H9 (cell line): Measurements from ENCODE around the gene TLN1. TPM values are rescaled to one million over a fixed set of nuclear protein-coding genes. Genes with fewer than 3 reads are reported as not detected.

Experiments used
- DNase-seq: peaks from one replicate; pipeline ENCODE4 v3.0.0-alpha.2; 2017
- H2AFZ ChIP-seq: one replicate; pipeline ENCODE4 v1.6.1; 2013; ENCODE audit warnings: mild to moderate bottlenecking, low read length, control low read depth, moderate library complexity
- H2AK5ac ChIP-seq: 2 replicates; pipeline ENCODE4 v1.6.1; 2013; ENCODE audit warnings: low read length, control low read depth, mixed read lengths; ENCODE audit not compliant: insufficient read length
- H2BK120ac ChIP-seq: one replicate; pipeline ENCODE4 v1.6.1; 2013; ENCODE audit warnings: low read depth, mild to moderate bottlenecking, low read length, control low read depth, inconsistent platforms; ENCODE audit not compliant: poor library complexity, severe bottlenecking
- H2BK12ac ChIP-seq: 2 replicates; pipeline ENCODE4 v1.6.1; 2013; ENCODE audit warnings: low read length, control low read depth, mixed read lengths, low read depth; ENCODE audit not compliant: insufficient read length
- H2BK15ac ChIP-seq: 2 replicates; pipeline ENCODE4 v1.6.1; 2013; ENCODE audit warnings: low read depth, low read length, control low read depth
- H2BK20ac ChIP-seq: one replicate; pipeline ENCODE4 v1.6.1; 2013; ENCODE audit warnings: low read depth, mild to moderate bottlenecking, low read length, control low read depth, inconsistent platforms; ENCODE audit not compliant: poor library complexity, severe bottlenecking
- H2BK5ac ChIP-seq: 2 replicates; pipeline ENCODE4 v1.6.1; 2013; ENCODE audit warnings: low read length, control low read depth, mixed read lengths; ENCODE audit not compliant: insufficient read length
- H3K14ac ChIP-seq: 2 replicates; pipeline ENCODE4 v1.6.1; 2013; ENCODE audit warnings: low read length, control low read depth; ENCODE audit not compliant: insufficient read depth
- H3K18ac ChIP-seq: 2 replicates; pipeline ENCODE4 v1.6.1; 2013; ENCODE audit warnings: low read depth, mild to moderate bottlenecking, mixed read lengths, low read length, control low read depth; ENCODE audit not compliant: insufficient read length
- H3K23ac ChIP-seq: 2 replicates; pipeline ENCODE4 v1.6.1; 2013; ENCODE audit warnings: low read length, control low read depth, mixed read lengths, low read depth; ENCODE audit not compliant: insufficient read length
- H3K23me2 ChIP-seq: 2 replicates; pipeline ENCODE4 v1.6.1; 2013; ENCODE audit warnings: low read depth, mild to moderate bottlenecking, mixed read lengths, low read length, control low read depth; ENCODE audit not compliant: insufficient read length, poor library complexity, severe bottlenecking
- H3K27ac ChIP-seq: 2 replicates; pipeline ENCODE4 v1.5.1; 2013; ENCODE audit warnings: low read length, control low read depth, mixed read lengths, low read depth; ENCODE audit not compliant: insufficient read length
- H3K27me3 ChIP-seq: 2 replicates; pipeline ENCODE4 v1.6.1; 2013; ENCODE audit warnings: low read length, control low read depth, inconsistent platforms; ENCODE audit not compliant: insufficient read depth
- H3K4ac ChIP-seq: 2 replicates; pipeline ENCODE4 v1.6.1; 2013; ENCODE audit warnings: low read depth, mild to moderate bottlenecking, control low read depth, inconsistent platforms, low read length, moderate library complexity
- H3K4me1 ChIP-seq: 2 replicates; pipeline ENCODE4 v1.6.1; 2013; ENCODE audit warnings: low read length, control low read depth, inconsistent platforms; ENCODE audit not compliant: insufficient read depth
- H3K4me2 ChIP-seq: 2 replicates; pipeline ENCODE4 v1.6.1; 2013; ENCODE audit warnings: low read length, control low read depth, mixed read lengths; ENCODE audit not compliant: insufficient read length, insufficient read depth
- H3K56ac ChIP-seq: 2 replicates; pipeline ENCODE4 v1.6.1; 2013; ENCODE audit warnings: low read depth, mild to moderate bottlenecking, mixed read lengths, low read length, control low read depth; ENCODE audit not compliant: insufficient read length
- H3K79me1 ChIP-seq: 2 replicates; pipeline ENCODE4 v1.6.1; 2013; ENCODE audit warnings: low read depth, mild to moderate bottlenecking, moderate library complexity, low read length, control low read depth, inconsistent platforms; ENCODE audit not compliant: insufficient read depth, poor library complexity, severe bottlenecking
- H3K79me2 ChIP-seq: 2 replicates; pipeline ENCODE4 v1.6.1; 2013; ENCODE audit warnings: low read length, control low read depth, inconsistent platforms; ENCODE audit not compliant: insufficient read depth
- H3K9ac ChIP-seq: 2 replicates; pipeline ENCODE4 v1.6.1; 2013; ENCODE audit warnings: low read length, control low read depth, mixed read lengths; ENCODE audit not compliant: insufficient read length; ENCODE audit errors: extremely low read depth
- H3K9me3 ChIP-seq: one replicate; pipeline ENCODE4 v1.6.1; 2013; ENCODE audit warnings: low read depth, low read length, inconsistent platforms; ENCODE audit not compliant: control insufficient read depth
- H3T11ph ChIP-seq: one replicate; pipeline ENCODE4 v1.6.1; 2013; ENCODE audit warnings: mild to moderate bottlenecking, low read length, control low read depth, inconsistent platforms
- H4K20me1 ChIP-seq: one replicate; pipeline ENCODE4 v1.6.1; 2013; ENCODE audit not compliant: control insufficient read depth, insufficient read length, insufficient read depth
- H4K5ac ChIP-seq: 2 replicates; pipeline ENCODE4 v1.6.1; 2013; ENCODE audit warnings: low read depth, mild to moderate bottlenecking, mixed read lengths, low read length, control low read depth; ENCODE audit not compliant: insufficient read length
- H4K8ac ChIP-seq: replicated peaks from 2 replicates; pipeline ENCODE4 v1.6.1; 2013; ENCODE audit warnings: low read length, control low read depth, mixed read lengths, low read depth; ENCODE audit not compliant: insufficient read length
- H4K91ac ChIP-seq: 2 replicates; pipeline ENCODE4 v1.6.1; 2013; ENCODE audit warnings: low read depth, mild to moderate bottlenecking, moderate library complexity, mixed read lengths, low read length, control low read depth; ENCODE audit not compliant: insufficient read length
- H3K27ac Mint-ChIP-seq, 3 experiments: 2 replicates in 2 of 3; 3 replicates in 1 of 3; pipeline ENCODE4 v1.8.0; 2020 to 2021; ENCODE audit warnings: mixed read lengths in 3 of 3, mild to moderate bottlenecking in 1 of 3, moderate library complexity in 1 of 3
- H3K27me3 Mint-ChIP-seq: 2 replicates; pipeline ENCODE4 v1.8.0; 2021; ENCODE audit warnings: low read depth, mild to moderate bottlenecking, moderate library complexity, mixed read lengths
- H3K36me3 Mint-ChIP-seq, 3 experiments: 2 replicates in 2 of 3; 3 replicates in 1 of 3; pipeline ENCODE4 v1.8.0; 2020 to 2021; ENCODE audit warnings: low read depth in 3 of 3, mixed read lengths in 3 of 3; ENCODE audit not compliant: insufficient read depth in 1 of 3
- H3K4me1 Mint-ChIP-seq, 2 experiments: 2 replicates each; pipeline ENCODE4 v1.8.0; 2020; ENCODE audit warnings: mixed read lengths in 2 of 2
- H3K4me3 Mint-ChIP-seq, 2 experiments: 2 replicates in 1 of 2; 3 replicates in 1 of 2; pipeline ENCODE4 v1.8.0; 2020 to 2021; ENCODE audit warnings: mild to moderate bottlenecking in 2 of 2, mixed read lengths in 2 of 2, moderate library complexity in 1 of 2
- H3K9me3 Mint-ChIP-seq, 2 experiments: 2 replicates in 1 of 2; 3 replicates in 1 of 2; pipeline ENCODE4 v1.8.0; 2020; ENCODE audit warnings: mild to moderate bottlenecking in 2 of 2, mixed read lengths in 2 of 2, moderate library complexity in 1 of 2
- CTCF ChIP-seq: fragments of 200-600 bp; sonication (generic); conservative IDR thresholded peaks from 3 replicates; pipeline ENCODE4 v1.8.0; 2021; ENCODE audit warnings: antibody characterized with exemption, mild to moderate bottlenecking
- WGBS: extraction: QIAGEN DNeasy Blood & Tissue Kit; methylation state at CpG from one replicate; pipeline ENCODE4 v1.1.7; 2013; ENCODE audit warnings: missing lambda C conversion rate, low lambda C conversion rate, mixed read lengths; ENCODE audit not compliant: insufficient read length; ENCODE audit errors: extremely low coverage; 5-methylcytosine and 5-hydroxymethylcytosine counted together
- total RNA-seq: library from RNA; stranded (reverse); gene quantifications from 2 replicates; pipeline ENCODE4 v1.2.1, GENCODE V29; 2021

The TLN1 gene
- total RNA-seq, 1 experiment from 2014 or later = 102 TPM

GRCh38 chr9:35665471-35665818 lies 66.5 kb downstream of the TLN1 start:
- no peak for DNase-seq
- H3K27me3 ChIP-seq = no peaks in the 10 kb centered on the region
- H4K8ac ChIP-seq = no peak overlapping the region
- no peaks in the 10 kb centered on the region; the same call in 1 of the 2 replicates for H3K4me1 ChIP-seq
- peak overlapping the region; percentile 80 to 83 for H3K4me3 Mint-ChIP-seq
- no peaks in the 10 kb centered on the region for H3K79me2 ChIP-seq
- H2BK12ac ChIP-seq = no peak overlapping the region
- H2BK120ac ChIP-seq = no peak overlapping the region
- H3K27ac Mint-ChIP-seq = peak overlapping the region in 1 of 3 experiments; percentile 60; a peak in 1 of 7 replicates
- H3T11ph ChIP-seq = no peak overlapping the region
- H3K36me3 Mint-ChIP-seq = peaks cover 20 to 29% (median 24%) of the 10 kb centered on the region in 3 experiments
- no peak overlapping the region for H2BK15ac ChIP-seq
- H4K91ac ChIP-seq = no peak overlapping the region
- no peak overlapping the region for H3K4me2 ChIP-seq
- no peak overlapping the region for H3K27ac ChIP-seq
- no peak overlapping the region for H2AFZ ChIP-seq
- no peak overlapping the region for H4K5ac ChIP-seq
- no peak overlapping the region for H3K9ac ChIP-seq
- H3K4ac ChIP-seq = no peak overlapping the region
- no peak overlapping the region for H3K23ac ChIP-seq
- no peaks in the 10 kb centered on the region for H4K20me1 ChIP-seq
- H2AK5ac ChIP-seq = no peak overlapping the region
- no peak overlapping the region for H3K14ac ChIP-seq
- peaks cover 8% of the 10 kb centered on the region for H3K23me2 ChIP-seq
- H3K56ac ChIP-seq = no peak overlapping the region
- no peak overlapping the region for H2BK20ac ChIP-seq
- no peak overlapping the region for H2BK5ac ChIP-seq
- WGBS = no CpG with 5 or more reads among the region's 5 CpGs
- TF ChIP-seq CTCF = 0 out of 3 replicates have a peak, but pooled peaks have one; percentile 8
- H3K4me1 Mint-ChIP-seq = peaks cover 21 to 33% of the 10 kb centered on the region in 2 experiments
- H3K18ac ChIP-seq = no peak overlapping the region
- H3K9me3 ChIP-seq = no peaks in the 10 kb centered on the region
- H3K27me3 Mint-ChIP-seq = peaks cover 9% of the 10 kb centered on the region
- no peaks in the 10 kb centered on the region for H3K79me1 ChIP-seq
- no peaks in the 10 kb centered on the region for H3K9me3 Mint-ChIP-seq
